K562 (cell line): Measurements from ENCODE around the gene UBE3B. TPM values are rescaled to one million over a fixed set of nuclear protein-coding genes. Genes with fewer than 3 reads are reported as not detected.

Experiments
- ATAC-seq: fragments of 200-7000 bp; cut with Tn5 transposase; 3 replicates; pipeline ENCODE4 v1.9.1; 2020; ENCODE audit warnings: moderate library complexity
- Bru-seq: library from RNA; stranded (reverse); fragments of 400-500 nt; gene quantifications from one replicate; lab custom pipeline; 2021; lab: Mats Ljungman, UMichigan
- BruChase-seq, 2 experiments: library from RNA; stranded (reverse); fragments of 400-500 nt; gene quantifications; one replicate each; lab custom pipeline; 2021; lab: Mats Ljungman, UMichigan
- BruUV-seq: library from RNA; stranded (reverse); fragments of 400-500 nt; replicated peaks from 2 replicates; lab custom pipeline; 2021; lab: Mats Ljungman, UMichigan
- CTCF ChIA-PET: fragments of 300-600 bp; formaldehyde crosslinking; extraction: SDS; loops from one replicate; lab custom pipeline; 2021; ENCODE audit warnings: low intra/inter-chr PET ratio; lab: Yijun Ruan, JAX
- POLR2A ChIA-PET: fragments of 300-600, 350-650 bp; sonication (Branson Sonifier 250); formaldehyde crosslinking; extraction: SDS; loops from one replicate; lab custom pipeline; 2021; ENCODE audit warnings: antibody characterized with exemption, inconsistent platforms; lab: Yijun Ruan, JAX
- DNase-seq, 4 experiments: peaks; one replicate each; pipeline versions ENCODE4 v3.0.0 to v3.0.0-alpha.2; 2011 to 2018; ENCODE audit warnings: low spot score in 3 of 4, mixed read lengths in 3 of 4; ENCODE audit errors: extremely low read depth in 1 of 4
- FAIRE-seq: peaks from 2 replicates; lab custom pipeline; 2011; peaks lifted over from hg19 to GRCh38; lab: Jason Lieb, UNC
- H2AFZ ChIP-seq: 2 replicates; pipeline ENCODE4 v1.6.0; 2011; ENCODE audit warnings: low read depth, low read length, control low read depth, inconsistent platforms
- H3K27ac ChIP-seq: fragments of 200-600 bp; 3 replicates; pipeline ENCODE4 v1.8.0; 2011; ENCODE audit warnings: low read depth, mild to moderate bottlenecking, control low read depth, inconsistent platforms, low read length, moderate library complexity, mixed read lengths; ENCODE audit errors: extremely low read depth
- H3K27me3 ChIP-seq, 2 experiments: fragments of 300-600 bp in 1 of 2; 2 replicates in 1 of 2; 3 replicates in 1 of 2; pipeline versions ENCODE4 v1.6.0 to v1.8.0; 2011; ENCODE audit warnings: inconsistent platforms in 2 of 2, low read length in 2 of 2, mild to moderate bottlenecking in 1 of 2, mixed read lengths in 1 of 2, moderate library complexity in 1 of 2; ENCODE audit not compliant: control insufficient read depth in 2 of 2, insufficient read depth in 2 of 2
- H3K36me3 ChIP-seq: fragments of 300-600 bp; 3 replicates; pipeline ENCODE4 v1.8.0; 2011; ENCODE audit warnings: mild to moderate bottlenecking, low read length, inconsistent platforms; ENCODE audit not compliant: control insufficient read depth, insufficient read depth
- H3K4me1 ChIP-seq, 2 experiments: fragments of 200-600 bp in 1 of 2; replicated peaks in 1 of 2; 2 replicates in 1 of 2; 3 replicates in 1 of 2; pipeline versions ENCODE4 v1.5.1 to v1.8.0; 2011; ENCODE audit warnings: inconsistent platforms in 2 of 2, low read length in 2 of 2, mild to moderate bottlenecking in 1 of 2, mixed read lengths in 1 of 2, moderate library complexity in 1 of 2; ENCODE audit not compliant: control insufficient read depth in 2 of 2, insufficient read depth in 2 of 2
- H3K4me2 ChIP-seq: 2 replicates; pipeline ENCODE4 v1.6.1; 2011; ENCODE audit warnings: low read length, control low read depth, inconsistent platforms, mixed read lengths; ENCODE audit not compliant: insufficient read depth
- H3K4me3 ChIP-seq: fragments of 200-600 bp; sonication (generic), shearing (Covaris generic); 2 replicates; pipeline ENCODE4 v1.5.1; 2016; ENCODE audit warnings: control low read depth, inconsistent platforms
- H3K79me2 ChIP-seq: fragments of 200-600 bp; 3 replicates; pipeline ENCODE4 v1.8.0; 2011; ENCODE audit warnings: low read length, inconsistent platforms; ENCODE audit not compliant: control insufficient read depth, insufficient read depth
- H3K9ac ChIP-seq, 2 experiments: 2 replicates each; pipeline versions ENCODE4 v1.6.0 to v1.6.1; 2011; ENCODE audit warnings: low read depth in 2 of 2, low read length in 2 of 2, control low read depth in 1 of 2, inconsistent platforms in 1 of 2, mild to moderate bottlenecking in 1 of 2, mixed read lengths in 1 of 2; ENCODE audit not compliant: insufficient read depth in 1 of 2
- H3K9me1 ChIP-seq: one replicate; pipeline ENCODE4 v1.6.0; 2011; ENCODE audit warnings: inconsistent platforms, mild to moderate bottlenecking, low read length, moderate library complexity; ENCODE audit not compliant: control insufficient read depth, insufficient read depth
- H3K9me3 ChIP-seq: replicated peaks from 2 replicates; pipeline ENCODE4 v1.5.1; 2011; ENCODE audit warnings: low read depth, low read length, inconsistent platforms; ENCODE audit not compliant: control insufficient read depth, insufficient read depth
- H4K20me1 ChIP-seq: replicated peaks from 2 replicates; pipeline ENCODE4 v1.6.1; 2011; ENCODE audit warnings: low read length, inconsistent platforms, mixed read lengths; ENCODE audit not compliant: control insufficient read depth, insufficient read depth
- CBFB ChIP-seq: sonication (generic); formaldehyde crosslinking; IDR thresholded peaks from 2 replicates; pipeline ENCODE4 v1.4.0; 2020; ENCODE audit warnings: mild to moderate bottlenecking, missing genetic modification reagents
- FUS ChIP-seq: fragments of 200-400 bp; formaldehyde crosslinking; optimal IDR thresholded peaks from 2 replicates; pipeline ENCODE3; 2017; ENCODE audit warnings: low read depth, low read length
- KDM4B ChIP-seq, 2 experiments: fragments of 450-650 bp in 1 of 2; sonication (generic) in 1 of 2; IDR thresholded peaks; 2 replicates each; pipeline ENCODE4 v1.6.1; 2016 to 2017; ENCODE audit warnings: borderline replicate concordance in 2 of 2, antibody characterized with exemption in 1 of 2, low read depth in 1 of 2, mild to moderate bottlenecking in 1 of 2
- PKNOX1 ChIP-seq: fragments of 450-650 bp; IDR thresholded peaks from 2 replicates; pipeline ENCODE4 v1.6.1; 2016
- TOE1 ChIP-seq, 2 experiments: fragments of 450-650 bp in 1 of 2; sonication (generic) in 1 of 2; formaldehyde crosslinking in 1 of 2; IDR thresholded peaks; 2 replicates each; pipeline versions ENCODE4 v1.7.1 to v1.8.0; 2016 to 2022; ENCODE audit warnings: borderline replicate concordance in 2 of 2, mild to moderate bottlenecking in 2 of 2, antibody characterized with exemption in 1 of 2, inconsistent platforms in 1 of 2, low read depth in 1 of 2, missing genetic modification reagents in 1 of 2, moderate library complexity in 1 of 2
- ZBTB9 ChIP-seq: fragments of 450-650 bp; formaldehyde crosslinking; IDR thresholded peaks from 2 replicates; pipeline ENCODE4 v1.4.0; 2020; ENCODE audit warnings: mild to moderate bottlenecking, moderate library complexity
- ZNF143 ChIP-seq: sonication (generic); formaldehyde crosslinking; IDR thresholded peaks from 2 replicates; pipeline ENCODE4 v1.9.0; 2022; ENCODE audit warnings: mild to moderate bottlenecking, missing genetic modification reagents
- WGBS: fragments of 100-300 bp; shearing (Covaris generic); methylation state at CpG from one replicate; pipeline ENCODE4 v1.1.6; 2016; ENCODE audit warnings: low coverage, mixed read lengths; ENCODE audit not compliant: insufficient coverage; ENCODE audit errors: missing lambda C conversion rate; 5-methylcytosine and 5-hydroxymethylcytosine counted together
- in situ Hi-C: fragments of 300-500 bp; cut with MboI; formaldehyde crosslinking; loops from 4 replicates; pipeline ENCODE4 v1.15.0; 2018; ENCODE audit warnings: inconsistent platforms, mixed read lengths
- intact Hi-C: fragments of 100-400 bp; cut with micrococcal nuclease; formaldehyde crosslinking; loops from 2 replicates; pipeline ENCODE4 v1.14.2; 2022
- long read RNA-seq, 3 experiments: library from polyadenylated mRNA in 2 of 3; library from RNA in 1 of 3; unstranded in 2 of 3; stranded (forward) in 1 of 3; transcript quantifications; one replicate each; pipeline ENCODE4 v2.0.0, GENCODE V29; 2019 to 2022
- polyA minus RNA-seq, 3 experiments: library from RNA; depleted of rRNA, polyadenylated mRNA; stranded (reverse); fragments of >200 nt; gene quantifications; 2 replicates each; pipeline ENCODE4 v1.2.3, GENCODE V29; 2011
- polyA plus RNA-seq, 8 experiments: library from polyadenylated mRNA; depleted of rRNA in 4 of 8; stranded (reverse) in 5 of 8; unstranded in 3 of 8; fragments of >200 nt; fragmentation: Nextera tagmentation in 2 of 8; fragmentation: Illumina TruSeq in 1 of 8; extraction: Ambion mirVana in 2 of 8; extraction: Trizol in 1 of 8; gene quantifications; 2 replicates each; pipeline versions ENCODE4 v1.2.1 to v1.2.3, GENCODE V29; 2011 to 2014; ENCODE audit warnings: inconsistent platforms in 1 of 8, missing spikeins in 1 of 8
- total RNA-seq, 7 experiments: library from RNA; depleted of rRNA in 6 of 7; stranded (reverse); fragments of >200 nt in 6 of 7; fragmentation: Illumina TruSeq in 2 of 7; extraction: Trizol in 2 of 7; gene quantifications; 2 replicates each; pipeline versions ENCODE4 v1.2.1 to v1.2.3, GENCODE V29; 2011 to 2021; ENCODE audit warnings: low replicate concordance in 1 of 7

Gene UBE3B, protein sequence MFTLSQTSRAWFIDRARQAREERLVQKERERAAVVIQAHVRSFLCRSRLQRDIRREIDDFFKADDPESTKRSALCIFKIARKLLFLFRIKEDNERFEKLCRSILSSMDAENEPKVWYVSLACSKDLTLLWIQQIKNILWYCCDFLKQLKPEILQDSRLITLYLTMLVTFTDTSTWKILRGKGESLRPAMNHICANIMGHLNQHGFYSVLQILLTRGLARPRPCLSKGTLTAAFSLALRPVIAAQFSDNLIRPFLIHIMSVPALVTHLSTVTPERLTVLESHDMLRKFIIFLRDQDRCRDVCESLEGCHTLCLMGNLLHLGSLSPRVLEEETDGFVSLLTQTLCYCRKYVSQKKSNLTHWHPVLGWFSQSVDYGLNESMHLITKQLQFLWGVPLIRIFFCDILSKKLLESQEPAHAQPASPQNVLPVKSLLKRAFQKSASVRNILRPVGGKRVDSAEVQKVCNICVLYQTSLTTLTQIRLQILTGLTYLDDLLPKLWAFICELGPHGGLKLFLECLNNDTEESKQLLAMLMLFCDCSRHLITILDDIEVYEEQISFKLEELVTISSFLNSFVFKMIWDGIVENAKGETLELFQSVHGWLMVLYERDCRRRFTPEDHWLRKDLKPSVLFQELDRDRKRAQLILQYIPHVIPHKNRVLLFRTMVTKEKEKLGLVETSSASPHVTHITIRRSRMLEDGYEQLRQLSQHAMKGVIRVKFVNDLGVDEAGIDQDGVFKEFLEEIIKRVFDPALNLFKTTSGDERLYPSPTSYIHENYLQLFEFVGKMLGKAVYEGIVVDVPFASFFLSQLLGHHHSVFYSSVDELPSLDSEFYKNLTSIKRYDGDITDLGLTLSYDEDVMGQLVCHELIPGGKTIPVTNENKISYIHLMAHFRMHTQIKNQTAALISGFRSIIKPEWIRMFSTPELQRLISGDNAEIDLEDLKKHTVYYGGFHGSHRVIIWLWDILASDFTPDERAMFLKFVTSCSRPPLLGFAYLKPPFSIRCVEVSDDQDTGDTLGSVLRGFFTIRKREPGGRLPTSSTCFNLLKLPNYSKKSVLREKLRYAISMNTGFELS
- 126 and 128 TPM in 2 replicates for total RNA-seq (2011; cell fraction: chromatin; rRNA removed; ENCODE audit: low replicate concordance)
- 54.6 and 61.0 TPM in 2 replicates for total RNA-seq (2011; cell fraction: nucleolus; rRNA removed)
- 70.8 and 93.3 TPM in 2 replicates for total RNA-seq (2011; cell fraction: nucleoplasm; rRNA removed)
- 16.2 and 19.8 TPM in 2 replicates for total RNA-seq (2014; rRNA removed)
- 12.2 and 13.8 TPM in 2 replicates for total RNA-seq (2014; rRNA removed; fragmentation: Illumina TruSeq; extraction: Trizol)
- total RNA-seq (2015; rRNA removed; fragmentation: Illumina TruSeq; extraction: Trizol), result 11.5 and 11.6 TPM in 2 replicates
- total RNA-seq (2021), result 18.7 and 21.8 TPM in 2 replicates
- 23.6 and 28.5 TPM in 2 replicates for polyA plus RNA-seq (2011; rRNA removed)
- polyA plus RNA-seq (2011; cell fraction: cytosol; rRNA removed), result 11.8 and 17.3 TPM in 2 replicates
- polyA plus RNA-seq (2011; cell fraction: nucleus; rRNA removed), result 102 and 103 TPM in 2 replicates
- 13.6 and 18.2 TPM in 2 replicates for polyA plus RNA-seq (2012)
- polyA plus RNA-seq (2014; fragmentation: Illumina TruSeq; extraction: Trizol), result 14.8 and 17.1 TPM in 2 replicates
- polyA plus RNA-seq (2014; fragmentation: Nextera tagmentation; extraction: Ambion mirVana), result 1 to 10 TPM; 7.6 to 8.1 TPM
- polyA plus RNA-seq (2014; rRNA removed), result 15.5 and 22.1 TPM in 2 replicates
- 49.4 and 50.7 TPM in 2 replicates for polyA minus RNA-seq (2011; rRNA and poly(A)+ RNA removed)
- polyA minus RNA-seq (2011; cell fraction: cytosol; rRNA and poly(A)+ RNA removed), result 18.0 and 22.2 TPM in 2 replicates
- polyA minus RNA-seq (2011; cell fraction: nucleus; rRNA and poly(A)+ RNA removed), result 56.4 and 98.5 TPM in 2 replicates
- percentile 64 among the genes with signal in this experiment for Bru-seq, nascent RNA
- percentile 64 among the genes with signal in this experiment for BruChase-seq, experiment 1, labeled RNA remaining after a 2-hour chase
- BruChase-seq, experiment 2, labeled RNA remaining after a 6-hour chase, result percentile 68 among the genes with signal in this experiment
- long read RNA-seq, experiment 1, full-length matches to known transcripts, result 11 of 54 reads
- long read RNA-seq, experiment 1, partial matches to known transcripts, result 31 of 54 reads
- long read RNA-seq, experiment 1, other reads (novel, unspliced or antisense), result 12 of 54 reads
- long read RNA-seq, experiment 2, full-length matches to known transcripts, result 3 of 17 reads
- long read RNA-seq, experiment 2, partial matches to known transcripts, result 7 of 17 reads
- long read RNA-seq, experiment 2, other reads (novel, unspliced or antisense), result 7 of 17 reads
- long read RNA-seq, experiment 3, transcript UBE3B-206 (9 exons, 1,120 nt), result major isoform, 5 of 10 reads
- long read RNA-seq, experiment 3, partial matches to known transcripts, result 1 of 10 reads
- long read RNA-seq, experiment 3, other reads (novel, unspliced or antisense), result 4 of 10 reads

GRCh38 chr12:109477185-109477962 lies at the start of gene UBE3B, which contains the start of gene KCTD10:
Gene UBE3B, plus strand, starts transcription at chr12:109477634. Its CDS starts 5,918 bp downstream, at chr12:109483552.
Gene KCTD10, minus strand, starts transcription at chr12:109477300. Its CDS starts 38 bp downstream, at chr12:109477262.
- in situ Hi-C loops (no loop called here), intact Hi-C loops (loop anchor here (5.0 kb wide), 1 partner anchor 45 kb away; no protein-coding TSS in a partner anchor)
- peak; percentile 92 to 93 (median 92) for DNase-seq
- BruUV-seq, result no TSS peak
- Histone ChIP-seq H3K9me3 (no peaks in the 10 kb centered on the region), H3K9me1 (peaks cover 4% of the 10 kb centered on the region), H4K20me1 (0 out of 2 replicates have a peak, but pooled peaks cover 7% of the 10 kb centered on the region), H3K4me2 (peak within 1 kb of the TSS; percentile 88), H3K36me3 (no peaks in the 10 kb centered on the region), H2AFZ (peak within 1 kb of the TSS; percentile 95), H3K27ac (peak within 1 kb of the TSS; percentile 98), H3K27me3 (no peaks in the 10 kb centered on the region), H3K79me2 (peaks cover 62% of the 10 kb centered on the region), H3K4me3 (peak within 1 kb of the TSS; percentile 76), H3K4me1 (peaks cover 9 to 13% of the 10 kb centered on the region in 2 experiments; a peak in 4 of 5 replicates), H3K9ac (peak within 1 kb of the TSS; percentile 96 to 100)
- FAIRE-seq, result peak; percentile 76
- ATAC-seq, result peak; percentile 97
- POLR2A ChIA-PET, result interaction anchor here (0.7 to 1.3 kb wide), 6 partner anchors 8 to 88 kb away, joined by 3 to 5 read pairs (median 4); no protein-coding TSS in a partner anchor
- CTCF ChIA-PET, result no interaction called here
- under 1% methylated on average over 51 of the region's 54 CpGs for WGBS
- TF ChIP-seq CBFB (CRISPR knock-in tag) (peak; percentile 70; the same call in 1 of the 2 replicates), TOE1 (IDR thresholded peaks at IDR 0.05; ENCODE audit: borderline replicate concordance) (peak; percentile 93), TOE1 (CRISPR knock-in tag; IDR thresholded peaks at IDR 0.05; ENCODE audit: borderline replicate concordance, low read depth) (no peak), FUS (no peak), ZNF143 (no peak), ZBTB9 (CRISPR knock-in tag) (0 out of 2 replicates have a peak, but pooled peaks have one; percentile 17), KDM4B (IDR thresholded peaks at IDR 0.05; ENCODE audit: borderline replicate concordance in 2 of 2, low read depth in 1 of 2) (peak in 1 of 2 experiments; percentile 89; a peak in 2 of 4 replicates), PKNOX1 (peak; percentile 83)
